NB4 (cell line): ENCODE results near the gene FSTL5.

Experiments used
- POLR2A ChIP-seq: IDR thresholded peaks from 2 replicates; pipeline ENCODE4 v1.6.1; 2011; ENCODE audit warnings: mild to moderate bottlenecking; ENCODE audit not compliant: insufficient read length; ENCODE audit errors: extremely low read depth
- TF ChIP-seq, protein P1 (sequence below): IDR thresholded peaks from one replicate; pipeline ENCODE4 v1.5.1; 2012; ENCODE audit warnings: low read depth, low read length
- TF ChIP-seq, protein P2 (sequence below): IDR thresholded peaks from 2 replicates; pipeline ENCODE4 v1.6.1; 2011; ENCODE audit warnings: low read depth, low read length

DNA sequence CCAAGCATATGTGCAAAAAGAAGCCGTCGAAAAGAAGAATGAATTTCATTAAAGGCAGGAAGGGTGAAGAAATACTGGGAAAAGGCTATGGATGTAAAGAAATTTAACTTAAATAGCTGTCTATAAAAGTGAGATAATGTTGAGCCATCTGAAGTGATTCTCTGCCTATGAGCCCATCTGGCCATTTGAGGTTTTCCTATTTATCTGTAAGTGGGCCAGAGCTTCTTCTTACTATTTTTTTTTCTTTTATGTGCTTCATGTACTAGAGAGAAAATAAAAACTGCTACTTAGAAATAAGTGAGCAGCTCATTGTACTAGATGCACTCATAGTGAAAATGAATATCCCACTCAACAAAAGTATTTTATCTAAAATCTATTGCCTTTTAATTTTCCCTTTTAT lies 725.7 kb downstream of the FSTL5 start:
- TF ChIP-seq, protein P1, sequence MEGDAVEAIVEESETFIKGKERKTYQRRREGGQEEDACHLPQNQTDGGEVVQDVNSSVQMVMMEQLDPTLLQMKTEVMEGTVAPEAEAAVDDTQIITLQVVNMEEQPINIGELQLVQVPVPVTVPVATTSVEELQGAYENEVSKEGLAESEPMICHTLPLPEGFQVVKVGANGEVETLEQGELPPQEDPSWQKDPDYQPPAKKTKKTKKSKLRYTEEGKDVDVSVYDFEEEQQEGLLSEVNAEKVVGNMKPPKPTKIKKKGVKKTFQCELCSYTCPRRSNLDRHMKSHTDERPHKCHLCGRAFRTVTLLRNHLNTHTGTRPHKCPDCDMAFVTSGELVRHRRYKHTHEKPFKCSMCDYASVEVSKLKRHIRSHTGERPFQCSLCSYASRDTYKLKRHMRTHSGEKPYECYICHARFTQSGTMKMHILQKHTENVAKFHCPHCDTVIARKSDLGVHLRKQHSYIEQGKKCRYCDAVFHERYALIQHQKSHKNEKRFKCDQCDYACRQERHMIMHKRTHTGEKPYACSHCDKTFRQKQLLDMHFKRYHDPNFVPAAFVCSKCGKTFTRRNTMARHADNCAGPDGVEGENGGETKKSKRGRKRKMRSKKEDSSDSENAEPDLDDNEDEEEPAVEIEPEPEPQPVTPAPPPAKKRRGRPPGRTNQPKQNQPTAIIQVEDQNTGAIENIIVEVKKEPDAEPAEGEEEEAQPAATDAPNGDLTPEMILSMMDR: no peak
- TF ChIP-seq POLR2A: no peak
- TF ChIP-seq, protein P2, sequence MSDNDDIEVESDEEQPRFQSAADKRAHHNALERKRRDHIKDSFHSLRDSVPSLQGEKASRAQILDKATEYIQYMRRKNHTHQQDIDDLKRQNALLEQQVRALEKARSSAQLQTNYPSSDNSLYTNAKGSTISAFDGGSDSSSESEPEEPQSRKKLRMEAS: no peak
